Stimulated activated CD8-positive, alpha-beta memory T cell treated with anti-CD3 and anti-CD28 coated beads, Interleukin-4, amount 100 ng/mL, for 24 hours (primary cell): ENCODE measurements around the gene PNLIP.

Experiments
- DNase-seq: peaks from one replicate; pipeline ENCODE4 v3.0.0-alpha.2; 2020; ENCODE audit warnings: low read depth

Gene PNLIP

GRCh38 chr10:116574797-116575196, 29.1 kb downstream of the PNLIP start:
- DNase-seq = no peak

- no peak for DNase-seq
Measured at GRCh38 chr10:116587878-116588591, 42.3 kb downstream of the PNLIP start.

DNA sequence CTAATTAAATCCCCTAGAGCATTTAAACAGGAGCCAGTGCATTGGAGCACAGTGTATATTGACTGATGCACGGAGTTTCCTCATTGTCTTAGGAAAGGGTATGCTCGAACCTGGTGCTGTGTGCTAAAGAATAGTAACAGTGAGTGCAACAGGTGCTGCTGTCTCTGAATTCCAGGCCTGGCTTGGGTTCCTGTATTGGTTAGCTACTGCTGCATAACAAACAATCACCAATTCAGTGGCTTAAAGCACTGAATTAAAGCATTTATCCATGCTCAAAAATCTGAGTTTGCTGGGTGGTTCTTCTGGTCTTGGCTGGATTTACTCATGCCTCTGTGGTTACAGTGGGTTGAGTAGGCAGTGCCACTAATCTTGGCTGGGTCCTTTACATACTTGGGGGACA, 43.3 kb downstream of the PNLIP start:
- no peak for DNase-seq

- no peak for DNase-seq
Measured at GRCh38 chr10:116589926-116590325, 44.2 kb downstream of the PNLIP start.

GRCh38 chr10:116590590-116591444, 45.1 kb downstream of the PNLIP start, which contains the start of gene PNLIPRP1:
PNLIPRP1 (plus strand) TSS chr10:116590959; CDS start chr10:116591130, 171 bp downstream.
- no peak for DNase-seq

- DNase-seq = no peak
Measured at GRCh38 chr10:116593139-116593740, 47.5 kb downstream of the PNLIP start.

DNA sequence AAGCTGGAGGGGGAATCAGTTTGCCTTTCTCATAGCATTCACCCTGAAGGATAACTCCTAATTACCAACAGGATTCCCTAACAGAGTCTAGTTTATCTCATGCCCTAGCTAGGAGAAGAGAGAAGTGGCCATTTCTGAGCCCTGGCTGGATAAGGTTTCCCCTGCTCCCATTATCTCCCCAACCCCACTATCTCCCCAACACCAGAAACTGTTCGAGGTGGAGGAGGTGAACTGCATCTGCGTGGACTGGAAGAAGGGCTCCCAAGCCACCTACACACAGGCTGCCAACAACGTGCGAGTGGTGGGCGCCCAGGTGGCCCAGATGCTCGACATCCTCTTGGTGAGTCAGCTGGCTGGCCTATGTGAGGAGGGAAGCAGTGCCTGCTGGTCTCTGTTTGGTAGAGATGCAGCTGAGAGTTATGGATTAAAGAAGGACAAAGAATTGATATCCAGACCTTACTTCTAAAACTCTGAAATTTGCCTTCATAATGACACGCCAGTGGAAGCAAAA, 48.8 kb downstream of the PNLIP start:
- no peak for DNase-seq

GRCh38 chr10:116596062-116596461, 50.3 kb downstream of the PNLIP start:
- DNase-seq = no peak

DNA sequence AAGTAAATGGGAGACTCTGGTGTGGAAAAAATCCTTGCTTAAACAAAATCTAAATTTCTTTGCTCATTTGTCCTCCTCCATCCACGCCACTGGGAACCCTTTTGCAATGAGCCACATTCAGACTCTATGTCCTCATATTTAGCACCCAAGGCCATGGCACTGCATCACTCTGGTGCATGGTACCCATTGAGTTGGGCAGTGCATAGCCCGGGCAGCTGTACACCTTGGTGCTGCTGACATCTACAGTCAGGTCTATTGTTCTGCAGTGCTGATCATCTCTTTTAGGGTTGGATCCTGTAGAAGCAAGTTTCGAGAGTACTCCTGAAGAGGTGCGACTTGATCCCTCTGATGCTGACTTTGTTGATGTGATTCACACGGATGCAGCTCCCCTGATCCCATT, 51.8 kb downstream of the PNLIP start:
- DNase-seq = no peak

DNA sequence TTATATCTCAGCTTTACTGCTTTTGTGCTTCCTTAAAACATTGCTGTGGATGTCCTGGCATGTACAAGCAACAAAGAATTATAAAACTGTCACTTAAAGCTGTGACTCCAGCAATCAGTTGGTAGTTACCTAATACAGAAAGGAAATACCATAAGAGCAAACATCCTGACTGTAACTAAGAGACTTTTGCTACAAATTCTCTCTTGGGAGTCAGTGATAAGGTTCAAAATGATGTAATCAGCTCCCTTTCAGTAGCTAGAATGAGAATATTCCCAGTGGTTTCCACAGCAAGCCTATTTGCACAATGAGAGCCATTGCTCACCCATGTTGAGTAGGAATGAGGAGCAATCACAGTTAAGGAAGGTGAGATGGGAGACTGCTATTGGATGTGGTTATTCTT, 52.6 kb downstream of the PNLIP start:
- no peak for DNase-seq

DNA sequence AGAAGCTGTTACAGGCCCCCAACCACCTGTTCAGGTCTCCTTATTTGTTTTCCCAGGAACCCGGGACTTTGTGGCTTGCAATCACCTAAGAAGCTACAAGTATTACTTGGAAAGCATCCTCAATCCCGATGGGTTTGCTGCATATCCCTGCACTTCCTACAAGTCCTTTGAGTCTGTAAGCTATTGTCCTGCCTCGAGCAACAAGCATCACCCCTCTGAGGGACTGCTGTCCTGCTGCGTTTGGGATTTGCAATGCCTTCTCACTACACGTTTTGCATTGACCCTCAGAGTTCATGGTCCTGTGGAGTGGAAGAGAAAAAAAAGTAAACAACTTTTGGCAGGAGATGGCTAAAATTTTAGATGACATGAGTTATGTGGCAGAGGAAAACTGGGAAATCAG, 54.3 kb downstream of the PNLIP start:
- DNase-seq = no peak

- no peak for DNase-seq
Measured at GRCh38 chr10:116602648-116603400, 57.1 kb downstream of the PNLIP start.

DNA sequence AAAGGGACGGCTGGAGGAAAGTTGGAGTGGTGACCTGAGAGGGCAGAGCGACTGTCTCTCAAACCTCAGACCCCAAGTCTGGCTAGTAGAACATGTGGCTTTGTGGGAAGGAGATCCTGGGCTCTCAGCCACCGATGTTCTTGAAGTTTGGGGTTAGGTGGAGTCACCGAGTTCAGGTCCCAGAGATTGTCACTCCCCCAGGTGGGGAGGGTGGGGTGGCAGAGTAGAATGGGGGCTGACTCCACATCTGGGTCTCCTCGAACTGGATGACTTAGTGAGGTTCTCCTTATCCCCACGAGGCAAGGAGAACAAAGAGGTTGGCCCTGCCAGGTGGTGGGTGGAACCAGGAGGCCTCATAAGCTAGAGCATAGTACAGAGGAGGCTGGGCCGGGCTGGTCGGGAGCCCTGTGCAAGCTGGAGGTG, 60.3 kb downstream of the PNLIP start:
- DNase-seq = no peak

DNA sequence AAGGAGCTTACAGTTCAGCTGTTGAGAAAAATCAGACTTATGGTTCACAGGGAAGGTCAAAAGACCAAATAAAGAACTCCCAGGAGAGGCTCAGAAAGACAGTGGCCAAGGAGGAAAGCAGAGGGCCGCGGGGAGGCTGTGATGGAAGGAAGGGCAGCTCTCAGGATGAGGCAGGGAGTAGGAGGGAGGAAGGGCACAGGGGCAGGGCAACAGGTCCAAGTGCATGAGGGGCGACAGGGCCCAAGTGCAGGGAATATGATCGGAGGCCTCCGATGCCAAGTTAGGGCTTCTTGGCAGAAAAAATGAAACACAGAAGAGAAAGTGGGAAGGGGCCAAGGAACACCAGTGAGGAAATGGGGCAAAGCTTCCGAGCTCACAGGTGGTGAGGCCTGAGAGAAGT, 61.6 kb downstream of the PNLIP start:
- DNase-seq = no peak

DNA sequence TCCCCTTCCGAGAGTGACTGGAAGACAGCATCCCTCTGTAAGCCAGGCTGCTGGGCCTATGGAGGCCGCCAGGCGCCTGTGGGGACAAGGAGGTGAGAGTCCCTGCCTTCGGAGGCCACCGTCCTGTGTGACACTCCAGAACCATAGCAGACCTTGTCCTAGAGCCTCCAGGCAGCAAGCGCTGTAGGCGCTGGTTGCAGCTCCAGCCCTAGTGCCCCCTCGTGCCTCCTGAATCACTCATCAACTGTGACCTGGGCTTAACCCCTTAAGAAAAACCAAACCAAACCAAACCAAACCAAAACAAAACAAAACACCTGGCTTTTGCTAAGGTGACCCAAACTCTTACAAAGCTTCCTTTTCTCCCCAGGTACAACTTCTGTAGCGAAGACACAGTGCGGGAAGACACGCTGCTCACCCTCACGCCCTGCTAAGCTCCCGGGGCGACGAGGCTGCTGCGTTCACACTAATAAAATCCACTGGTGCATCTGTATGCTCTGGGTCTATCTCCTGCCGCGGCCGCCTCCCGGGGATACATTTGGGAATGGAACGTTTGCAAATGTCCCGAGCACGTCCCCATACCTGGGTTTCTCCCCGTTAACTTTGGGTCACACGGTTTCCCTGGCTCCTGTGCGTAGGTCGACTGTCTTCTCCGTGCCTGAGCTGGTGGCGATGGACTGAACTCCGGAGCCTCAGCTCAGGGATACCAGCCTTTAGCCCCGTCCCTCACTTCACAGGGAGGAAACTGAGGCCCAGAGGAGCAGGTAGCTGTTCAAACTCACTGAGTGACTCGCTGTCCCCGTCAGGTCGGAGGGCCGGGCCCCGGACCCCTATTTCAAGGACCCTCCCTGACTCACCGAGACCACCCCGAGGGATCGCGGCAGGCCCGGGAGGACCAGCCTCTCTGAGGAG, 63.2 kb downstream of the PNLIP start:
- no peak for DNase-seq

DNA sequence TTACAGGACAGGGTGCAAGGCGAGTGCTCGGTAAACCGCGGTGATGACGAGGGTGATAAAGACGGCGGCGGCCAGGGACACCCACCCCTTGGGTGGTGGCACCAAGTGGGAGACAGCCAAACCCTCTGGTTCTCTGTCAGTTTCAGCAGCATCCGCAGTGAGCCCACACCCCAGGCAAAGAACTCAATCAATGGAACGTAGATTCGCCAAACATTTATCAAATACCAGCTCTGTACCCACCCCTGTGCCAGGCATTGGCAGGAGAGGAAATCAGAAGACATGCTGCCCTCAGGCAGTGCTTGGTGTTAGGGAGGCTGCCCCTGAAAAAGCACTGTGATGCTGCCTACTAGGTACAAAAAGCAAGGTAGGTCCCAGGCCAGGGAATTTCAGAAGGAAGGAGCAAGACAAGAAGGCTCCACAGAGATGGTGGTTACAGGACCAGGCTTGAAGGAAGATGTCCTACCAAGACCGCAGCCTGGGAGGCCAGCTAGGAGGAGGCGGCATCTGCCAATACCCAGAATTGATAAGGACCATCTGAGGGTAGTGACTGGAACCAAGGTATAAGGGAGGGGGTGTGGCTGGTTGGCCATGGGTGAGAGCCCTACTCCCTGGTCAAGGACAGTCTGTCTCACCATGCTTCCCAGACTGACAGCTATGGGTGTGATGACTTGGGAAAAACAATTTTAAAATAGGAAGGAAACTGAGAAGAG, 64.9 kb downstream of the PNLIP start:
- no peak for DNase-seq

DNA sequence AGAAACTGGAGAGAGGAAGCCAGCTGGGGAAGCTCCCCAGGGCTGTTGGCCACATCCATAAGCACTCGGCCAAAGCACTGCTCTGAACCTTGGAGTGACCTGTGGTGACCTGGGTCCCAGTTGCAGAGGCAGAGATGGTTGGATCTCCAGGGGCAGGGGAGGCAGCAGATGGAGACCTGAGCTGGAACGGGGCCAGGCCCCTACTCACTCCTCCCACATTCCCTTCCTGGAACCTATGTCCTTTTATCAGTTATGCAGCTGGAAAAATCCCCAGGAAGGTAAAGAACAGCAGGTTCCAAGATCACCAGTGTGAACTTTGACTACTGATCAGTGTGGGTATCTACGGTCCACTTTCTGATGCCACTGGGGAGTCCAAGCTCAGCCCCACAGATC, 65.4 kb downstream of the PNLIP start:
- DNase-seq = no peak

GRCh38 chr10:116612107-116612769, 66.5 kb downstream of the PNLIP start:
- no peak for DNase-seq

DNA sequence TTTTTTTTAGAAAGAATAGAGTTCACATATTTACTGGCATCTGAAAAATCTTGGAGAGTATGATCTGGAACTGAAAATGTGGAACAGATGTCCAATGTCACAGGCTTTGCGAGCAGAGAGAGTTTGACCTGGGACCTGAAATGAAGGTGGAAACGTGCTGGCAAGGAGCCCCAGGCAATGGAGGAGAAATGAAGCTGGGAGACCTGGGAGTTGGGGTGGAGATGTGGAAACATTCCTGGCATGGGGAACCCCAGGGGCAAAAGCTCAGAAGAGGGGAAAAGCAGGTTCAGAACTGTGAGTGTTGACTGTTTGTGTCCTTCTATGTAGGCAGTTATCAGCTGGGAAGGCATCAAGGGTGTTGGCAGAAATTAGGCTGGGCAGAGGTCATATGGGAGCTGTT, 67.7 kb downstream of the PNLIP start:
- DNase-seq = no peak

DNA sequence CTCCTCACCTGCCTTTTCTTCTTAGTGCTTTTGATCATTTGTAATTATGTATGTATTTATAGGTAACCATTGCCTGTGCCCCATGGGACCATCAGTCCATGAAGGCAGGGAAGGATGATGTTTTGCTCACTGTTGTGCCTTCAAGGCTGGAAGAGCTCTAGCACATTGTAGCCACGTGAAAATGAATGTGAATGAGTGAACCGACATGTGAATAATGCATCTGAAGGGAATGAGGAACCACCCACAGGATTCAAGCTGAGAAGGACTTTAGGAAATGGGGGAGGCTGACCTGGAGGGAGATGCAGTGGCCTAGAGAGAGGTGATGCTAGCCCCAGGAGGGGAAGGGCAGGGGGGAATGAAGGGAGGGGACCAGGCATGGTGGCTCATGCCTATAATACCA, 69.1 kb downstream of the PNLIP start:
- DNase-seq = no peak
